ENCODE results near the gene DRC7. TPM values are rescaled to one million over a fixed set of nuclear protein-coding genes. Genes with fewer than 3 reads are reported as not detected.

DRC7 gene
- total RNA-seq, 1 donor from 2014 or later: not detected

- intact Hi-C loops (cut with micrococcal nuclease): no loop called here
Observed at GRCh38 chr16:57759541-57760356, 65.1 kb downstream of the DRC7 start.

- intact Hi-C loops (cut with micrococcal nuclease): no loop called here
Observed at GRCh38 chr16:57760357-57761160, 66.0 kb downstream of the DRC7 start.

- intact Hi-C loops (cut with micrococcal nuclease): no loop called here
Observed at GRCh38 chr16:57761301-57761700, 66.7 kb downstream of the DRC7 start.

GRCh38 chr16:57761957-57762356 is 67.4 kb downstream of the DRC7 start:
- intact Hi-C loops (cut with micrococcal nuclease): no loop called here

- intact Hi-C loops (cut with micrococcal nuclease): no loop called here
Observed at GRCh38 chr16:57762365-57763040, 67.9 kb downstream of the DRC7 start.

GRCh38 chr16:57763285-57764005 is 68.8 kb downstream of the DRC7 start:
- intact Hi-C loops (cut with micrococcal nuclease): loop anchor here (1.0 kb wide), 1 partner anchor 222 kb away; no protein-coding TSS in a partner anchor

- intact Hi-C loops (cut with micrococcal nuclease): loop anchor here (1.0 kb wide), 1 partner anchor 221 kb away; no protein-coding TSS in a partner anchor
Observed at GRCh38 chr16:57764006-57764340, 69.4 kb downstream of the DRC7 start.

GRCh38 chr16:57764341-57765159 is 69.9 kb downstream of the DRC7 start:
- intact Hi-C loops (cut with micrococcal nuclease): loop anchor here (1.0 kb wide), 1 partner anchor 221 kb away; no protein-coding TSS in a partner anchor

GRCh38 chr16:57765160-57765728 is 70.6 kb downstream of the DRC7 start:
- intact Hi-C loops (cut with micrococcal nuclease): no loop called here

GRCh38 chr16:57766714-57767348 is 72.2 kb downstream of the DRC7 start:
- intact Hi-C loops (cut with micrococcal nuclease): no loop called here

GRCh38 chr16:57769541-57770145 is 75.0 kb downstream of the DRC7 start:
- intact Hi-C loops (cut with micrococcal nuclease): no loop called here

GRCh38 chr16:57770361-57770760 is 75.8 kb downstream of the DRC7 start:
- intact Hi-C loops (cut with micrococcal nuclease): no loop called here

- intact Hi-C loops (cut with micrococcal nuclease): no loop called here
Observed at GRCh38 chr16:57771141-57771785, 76.7 kb downstream of the DRC7 start.

GRCh38 chr16:57773019-57773418 is 78.4 kb downstream of the DRC7 start:
- intact Hi-C loops (cut with micrococcal nuclease): no loop called here

- intact Hi-C loops (cut with micrococcal nuclease): no loop called here
Observed at GRCh38 chr16:57773655-57774295, 79.2 kb downstream of the DRC7 start.

GRCh38 chr16:57774705-57775285 is 80.2 kb downstream of the DRC7 start:
- intact Hi-C loops (cut with micrococcal nuclease): no loop called here

GRCh38 chr16:57775661-57776469 is 81.3 kb downstream of the DRC7 start:
- intact Hi-C loops (cut with micrococcal nuclease): no loop called here

Data from T-helper 1 cell treated with Interleukin-12 subunit alpha and Interleukin-12 subunit beta and Interleukin-4 antibody, amounts not matched to agents 30 ng/mL and 1 ng/mL, for 36 hours (primary cell).